Measurements from ENCODE around the gene FBXO5. TPM values are rescaled to one million over a fixed set of nuclear protein-coding genes. Genes with fewer than 3 reads are reported as not detected.

FBXO5 gene
- total and polyA plus RNA-seq, 9 of the 15 experiments (the other 6 are each of a cell fraction or from before 2014, with no cell fraction given), result 17.8 to 89.3 (median 62.9) TPM

DNA sequence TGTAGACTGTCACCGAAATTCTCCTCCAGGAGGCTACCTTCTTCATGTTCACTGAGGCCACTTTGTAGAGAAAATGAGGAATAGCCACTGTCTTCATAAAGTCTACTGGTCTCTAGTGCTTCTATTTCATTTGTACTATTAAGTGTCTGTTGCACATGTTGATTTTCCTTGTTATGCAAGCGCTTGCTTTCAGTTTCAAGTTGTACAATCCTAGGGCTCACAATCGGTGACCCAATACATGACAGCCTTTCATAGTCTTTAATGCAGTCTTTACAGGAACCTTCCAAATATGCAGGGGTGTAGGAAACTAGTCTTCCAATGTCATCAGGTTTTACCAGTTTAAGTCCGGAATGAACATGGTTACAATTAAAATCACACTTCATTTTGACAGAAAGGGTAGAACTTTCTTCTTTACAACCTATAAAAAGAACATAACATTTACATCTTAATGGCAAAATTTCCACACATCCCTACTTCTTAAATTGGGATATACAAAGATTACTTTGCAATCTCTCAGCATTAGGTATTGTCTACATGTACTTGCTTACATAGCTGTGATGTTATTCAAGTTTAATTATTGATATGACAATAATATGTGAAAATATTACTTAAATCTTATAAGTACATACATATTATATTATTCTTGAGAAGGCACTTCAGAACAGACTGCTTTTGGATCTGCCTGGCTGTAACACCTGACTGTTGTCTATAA is 7.5 kb downstream of the FBXO5 start:
- Histone ChIP-seq H4K20me1 (replicated peaks; ENCODE audit: control insufficient read depth, insufficient read depth, low read length) (peaks cover 43% of the 10 kb centered on the region), H3K79me2 (ENCODE audit: control insufficient read depth, insufficient read depth, low read length) (peaks cover 80% of the 10 kb centered on the region), H3K4me3 (no peak overlapping the region), H2AFZ (ENCODE audit: low read depth, low read length) (no peak overlapping the region), H3K4me2 (ENCODE audit: insufficient read depth, low read length) (no peak overlapping the region), H3K27me3 (ENCODE audit: control insufficient read depth in 2 of 2, insufficient read depth in 2 of 2, low read length in 2 of 2) (no peaks in the 10 kb centered on the region), H3K9ac (ENCODE audit: insufficient read depth in 1 of 2, low read depth in 2 of 2, low read length in 2 of 2) (no peak overlapping the region), H3K9me1 (ENCODE audit: control insufficient read depth, insufficient read depth, low read length) (peaks cover 4% of the 10 kb centered on the region), H3K27ac (ENCODE audit: extremely low read depth, low read depth, low read length) (no peak overlapping the region), H3K9me3 (replicated peaks; ENCODE audit: control insufficient read depth, insufficient read depth, low read depth, low read length) (no peaks in the 10 kb centered on the region), H3K36me3 (ENCODE audit: control insufficient read depth, insufficient read depth, low read length) (peaks cover 99% of the 10 kb centered on the region), H3K4me1 (replicated peaks in 1 of 2; ENCODE audit: control insufficient read depth in 2 of 2, insufficient read depth in 2 of 2, low read length in 2 of 2) (peaks cover 3 to 34% of the 10 kb centered on the region in 2 experiments)
- DNase-seq (ENCODE audit: extremely low read depth in 1 of 4, low spot score in 3 of 4), result no peak
- no peak for FAIRE-seq
- WGBS (ENCODE audit: insufficient coverage, low coverage, missing lambda C conversion rate), result 88% methylated on average over 4 of the region's 4 CpGs
- no TSS peak for BruUV-seq (replicated peaks)
- in situ Hi-C loops (cut with MboI) (loop anchor here (25.0 kb wide), 2 partner anchors 1537 to 1563 kb away; partner anchors contain the start of gene CNKSR3), intact Hi-C loops (cut with micrococcal nuclease) (no loop called here)
- TF ChIP-seq FOXO4 (CRISPR knock-in tag; IDR thresholded peaks at IDR 0.05), result no peak
- peak; percentile 15 for TF ChIP-seq POLR2B (IDR thresholded peaks at IDR 0.05; ENCODE audit: low read depth, partially characterized antibody)
- TF ChIP-seq TAF7 (tag; IDR thresholded peaks at IDR 0.05), result no peak
- TF ChIP-seq HLTF (IDR thresholded peaks at IDR 0.05), result no peak
- TF ChIP-seq NRF1 (conservative IDR thresholded peaks at IDR 0.05 in 1 of 2, IDR thresholded peaks at IDR 0.05 in 1 of 2), result no peak
- TF ChIP-seq FOXK2 (conservative IDR thresholded peaks at IDR 0.05 in 1 of 2, IDR thresholded peaks at IDR 0.05 in 1 of 2; ENCODE audit: low read depth in 2 of 2), result peak in 1 of 2 experiments; percentile 84; a peak in 2 of 4 replicates
- TF ChIP-seq HNRNPUL1 (IDR thresholded peaks at IDR 0.05; ENCODE audit: low read length), result no peak
- TF ChIP-seq ZNF583 (CRISPR knock-in tag; IDR thresholded peaks at IDR 0.05), result no peak
- peak in 1 of 2 experiments; percentile 57; a peak in 1 of 4 replicates for TF ChIP-seq NONO (IDR thresholded peaks at IDR 0.05; ENCODE audit: low read depth in 2 of 2, low read length in 1 of 2)
- TF ChIP-seq, protein P1, sequence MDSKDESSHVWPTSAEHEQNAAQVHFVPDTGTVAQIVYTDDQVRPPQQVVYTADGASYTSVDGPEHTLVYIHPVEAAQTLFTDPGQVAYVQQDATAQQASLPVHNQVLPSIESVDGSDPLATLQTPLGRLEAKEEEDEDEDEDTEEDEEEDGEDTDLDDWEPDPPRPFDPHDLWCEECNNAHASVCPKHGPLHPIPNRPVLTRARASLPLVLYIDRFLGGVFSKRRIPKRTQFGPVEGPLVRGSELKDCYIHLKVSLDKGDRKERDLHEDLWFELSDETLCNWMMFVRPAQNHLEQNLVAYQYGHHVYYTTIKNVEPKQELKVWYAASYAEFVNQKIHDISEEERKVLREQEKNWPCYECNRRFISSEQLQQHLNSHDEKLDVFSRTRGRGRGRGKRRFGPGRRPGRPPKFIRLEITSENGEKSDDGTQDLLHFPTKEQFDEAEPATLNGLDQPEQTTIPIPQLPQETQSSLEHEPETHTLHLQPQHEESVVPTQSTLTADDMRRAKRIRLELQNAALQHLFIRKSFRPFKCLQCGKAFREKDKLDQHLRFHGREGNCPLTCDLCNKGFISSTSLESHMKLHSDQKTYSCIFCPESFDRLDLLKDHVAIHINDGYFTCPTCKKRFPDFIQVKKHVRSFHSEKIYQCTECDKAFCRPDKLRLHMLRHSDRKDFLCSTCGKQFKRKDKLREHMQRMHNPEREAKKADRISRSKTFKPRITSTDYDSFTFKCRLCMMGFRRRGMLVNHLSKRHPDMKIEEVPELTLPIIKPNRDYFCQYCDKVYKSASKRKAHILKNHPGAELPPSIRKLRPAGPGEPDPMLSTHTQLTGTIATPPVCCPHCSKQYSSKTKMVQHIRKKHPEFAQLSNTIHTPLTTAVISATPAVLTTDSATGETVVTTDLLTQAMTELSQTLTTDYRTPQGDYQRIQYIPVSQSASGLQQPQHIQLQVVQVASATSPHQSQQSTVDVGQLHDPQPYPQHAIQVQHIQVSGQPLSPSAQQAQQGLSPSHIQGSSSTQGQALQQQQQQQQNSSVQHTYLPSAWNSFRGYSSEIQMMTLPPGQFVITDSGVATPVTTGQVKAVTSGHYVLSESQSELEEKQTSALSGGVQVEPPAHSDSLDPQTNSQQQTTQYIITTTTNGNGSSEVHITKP (IDR thresholded peaks at IDR 0.05; ENCODE audit: partially characterized antibody), result peak; percentile 98
- no peak for TF ChIP-seq ARID1B (IDR thresholded peaks at IDR 0.05)
- TF ChIP-seq POLR2AphosphoS5 (IDR thresholded peaks at IDR 0.05; ENCODE audit: control insufficient read depth, insufficient read depth, low read depth, low read length), result peak; percentile 34; the same call in 1 of the 2 replicates
- peak; percentile 68; the same call in 1 of the 2 replicates for TF ChIP-seq ATF7 (IDR thresholded peaks at IDR 0.05)
- ChIA-PET POLR2A (interaction anchor here (1.3 kb wide), 1 partner anchor 8 kb away, joined by 3 read pairs; no protein-coding TSS in a partner anchor), CTCF (ENCODE audit: low intra/inter-chr PET ratio) (no interaction called here)
- ATAC-seq, result no peak
